Lower leg skin (tissue), 3 donors: ENCODE data around the gene PIAS4.

Source experiments
- POLR2A ChIP-seq, 2 donors: fragments of 450-650 bp; IDR thresholded peaks; one replicate each; pipeline ENCODE4 v1.6.1; 2016 to 2017; ENCODE audit warnings: antibody characterized with exemption in 2 of 2, mild to moderate bottlenecking in 1 of 2, moderate library complexity in 1 of 2
- TF ChIP-seq, protein P1 (sequence below), 3 donors: fragments of 450-650 bp; IDR thresholded peaks; one replicate each; pipeline ENCODE4 v1.5.1; 2016; ENCODE audit warnings: antibody characterized with exemption in 3 of 3, mild to moderate bottlenecking in 3 of 3, moderate library complexity in 2 of 3

GRCh38 chr19:3979289-3979673 lies 28.3 kb upstream of the PIAS4 start:
- TF ChIP-seq POLR2A (IDR thresholded peaks at IDR 0.05) = no peak
- TF ChIP-seq, protein P1, sequence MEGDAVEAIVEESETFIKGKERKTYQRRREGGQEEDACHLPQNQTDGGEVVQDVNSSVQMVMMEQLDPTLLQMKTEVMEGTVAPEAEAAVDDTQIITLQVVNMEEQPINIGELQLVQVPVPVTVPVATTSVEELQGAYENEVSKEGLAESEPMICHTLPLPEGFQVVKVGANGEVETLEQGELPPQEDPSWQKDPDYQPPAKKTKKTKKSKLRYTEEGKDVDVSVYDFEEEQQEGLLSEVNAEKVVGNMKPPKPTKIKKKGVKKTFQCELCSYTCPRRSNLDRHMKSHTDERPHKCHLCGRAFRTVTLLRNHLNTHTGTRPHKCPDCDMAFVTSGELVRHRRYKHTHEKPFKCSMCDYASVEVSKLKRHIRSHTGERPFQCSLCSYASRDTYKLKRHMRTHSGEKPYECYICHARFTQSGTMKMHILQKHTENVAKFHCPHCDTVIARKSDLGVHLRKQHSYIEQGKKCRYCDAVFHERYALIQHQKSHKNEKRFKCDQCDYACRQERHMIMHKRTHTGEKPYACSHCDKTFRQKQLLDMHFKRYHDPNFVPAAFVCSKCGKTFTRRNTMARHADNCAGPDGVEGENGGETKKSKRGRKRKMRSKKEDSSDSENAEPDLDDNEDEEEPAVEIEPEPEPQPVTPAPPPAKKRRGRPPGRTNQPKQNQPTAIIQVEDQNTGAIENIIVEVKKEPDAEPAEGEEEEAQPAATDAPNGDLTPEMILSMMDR (IDR thresholded peaks at IDR 0.05) = no peak
